ENCODE data around the gene LYRM1. TPM values are rescaled to one million over a fixed set of nuclear protein-coding genes. Genes with fewer than 3 reads are reported as not detected.

Gene LYRM1
- total RNA-seq, 1 experiment from 2014 or later: 67.3 TPM

- H3K4me1 Mint-ChIP-seq (ENCODE audit: insufficient read depth, unreplicated experiment): no peaks in the 10 kb centered on the region
- H3K27me3 Mint-ChIP-seq (ENCODE audit: insufficient read depth, unreplicated experiment): no peaks in the 10 kb centered on the region
- H3K9me3 Mint-ChIP-seq (ENCODE audit: unreplicated experiment): no peaks in the 10 kb centered on the region
- H3K4me3 Mint-ChIP-seq (ENCODE audit: unreplicated experiment): no peak overlapping the region
- peaks cover 5% of the 10 kb centered on the region for H3K36me3 Mint-ChIP-seq (ENCODE audit: insufficient read depth, unreplicated experiment)
- H3K27ac Mint-ChIP-seq (ENCODE audit: low read depth, unreplicated experiment): no peak overlapping the region
- intact Hi-C loops (cut with micrococcal nuclease): no loop called here
- ChIA-PET POLR2A (interaction anchor here (0.6 to 1.0 kb wide), 3 partner anchors 24 to 78 kb away, joined by 3 to 5 read pairs (median 3); no protein-coding TSS in a partner anchor), CTCF (interaction anchor here (1.1 kb wide), 1 partner anchor 14 kb away, joined by 3 read pairs; no protein-coding TSS in a partner anchor)
- no peak for DNase-seq (ENCODE audit: unreplicated experiment)
- no peak for TF ChIP-seq CTCF (IDR thresholded peaks at IDR 0.05; ENCODE audit: unreplicated experiment)
- no TSS peak for BruUV-seq (replicated peaks)
Measured at GRCh38 chr16:20930365-20930690, 29.8 kb downstream of the LYRM1 start.

- no peaks in the 10 kb centered on the region for H3K9me3 Mint-ChIP-seq (ENCODE audit: unreplicated experiment)
- no peaks in the 10 kb centered on the region for H3K27me3 Mint-ChIP-seq (ENCODE audit: insufficient read depth, unreplicated experiment)
- H3K4me1 Mint-ChIP-seq (ENCODE audit: insufficient read depth, unreplicated experiment): no peaks in the 10 kb centered on the region
- H3K36me3 Mint-ChIP-seq (ENCODE audit: insufficient read depth, unreplicated experiment): no peaks in the 10 kb centered on the region
- BruUV-seq (replicated peaks): no TSS peak
- TF ChIP-seq CTCF (IDR thresholded peaks at IDR 0.05; ENCODE audit: unreplicated experiment): no peak
- H3K27ac Mint-ChIP-seq (ENCODE audit: low read depth, unreplicated experiment): no peak overlapping the region
- H3K4me3 Mint-ChIP-seq (ENCODE audit: unreplicated experiment): no peak overlapping the region
- DNase-seq (ENCODE audit: unreplicated experiment): no peak
- intact Hi-C loops (cut with micrococcal nuclease): no loop called here
- ChIA-PET CTCF (interaction anchor here (1.1 kb wide), 1 partner anchor 13 kb away, joined by 3 read pairs; no protein-coding TSS in a partner anchor), POLR2A (interaction anchor here (1.0 kb wide), 1 partner anchor 24 kb away, joined by 3 read pairs; no protein-coding TSS in a partner anchor)
Measured at GRCh38 chr16:20931066-20931600, 30.6 kb downstream of the LYRM1 start.

GRCh38 chr16:20933589-20933988 is 33.0 kb downstream of the LYRM1 start:
- CTCF ChIA-PET: interaction anchor here (0.6 to 0.8 kb wide), 4 partner anchors 9 to 1058 kb away, joined by 3 to 4 read pairs (median 3); no protein-coding TSS in a partner anchor
- H3K27ac Mint-ChIP-seq (ENCODE audit: low read depth, unreplicated experiment): no peak overlapping the region
- DNase-seq (ENCODE audit: unreplicated experiment): no peak
- no peaks in the 10 kb centered on the region for H3K27me3 Mint-ChIP-seq (ENCODE audit: insufficient read depth, unreplicated experiment)
- intact Hi-C loops (cut with micrococcal nuclease): no loop called here
- no peak for TF ChIP-seq CTCF (IDR thresholded peaks at IDR 0.05; ENCODE audit: unreplicated experiment)
- POLR2A ChIA-PET: no interaction called here
- H3K36me3 Mint-ChIP-seq (ENCODE audit: insufficient read depth, unreplicated experiment): no peaks in the 10 kb centered on the region
- no peaks in the 10 kb centered on the region for H3K4me1 Mint-ChIP-seq (ENCODE audit: insufficient read depth, unreplicated experiment)
- H3K4me3 Mint-ChIP-seq (ENCODE audit: unreplicated experiment): no peak overlapping the region
- no TSS peak for BruUV-seq (replicated peaks)
- H3K9me3 Mint-ChIP-seq (ENCODE audit: unreplicated experiment): no peaks in the 10 kb centered on the region

- POLR2A ChIA-PET: interaction anchor here (1.1 kb wide), 1 partner anchor 89 kb away, joined by 3 read pairs; no protein-coding TSS in a partner anchor
- no peak for DNase-seq (ENCODE audit: unreplicated experiment)
- H3K36me3 Mint-ChIP-seq (ENCODE audit: insufficient read depth, unreplicated experiment): no peaks in the 10 kb centered on the region
- H3K9me3 Mint-ChIP-seq (ENCODE audit: unreplicated experiment): no peaks in the 10 kb centered on the region
- H3K27ac Mint-ChIP-seq (ENCODE audit: low read depth, unreplicated experiment): no peak overlapping the region
- BruUV-seq (replicated peaks): no TSS peak
- H3K4me3 Mint-ChIP-seq (ENCODE audit: unreplicated experiment): no peak overlapping the region
- intact Hi-C loops (cut with micrococcal nuclease): no loop called here
- CTCF ChIA-PET: interaction anchor here (0.6 to 1.6 kb wide), 2 partner anchors 13 to 103 kb away, joined by 3 to 4 read pairs; no protein-coding TSS in a partner anchor
- no peaks in the 10 kb centered on the region for H3K4me1 Mint-ChIP-seq (ENCODE audit: insufficient read depth, unreplicated experiment)
- no peak for TF ChIP-seq CTCF (IDR thresholded peaks at IDR 0.05; ENCODE audit: unreplicated experiment)
- H3K27me3 Mint-ChIP-seq (ENCODE audit: insufficient read depth, unreplicated experiment): no peaks in the 10 kb centered on the region
Measured at GRCh38 chr16:20937736-20938135, 37.2 kb downstream of the LYRM1 start.
